Activated CD4-positive, alpha-beta T cell treated with anti-CD3 and anti-CD28 coated beads, Interleukin-2, amount 10 ng/mL, durations not matched to agents 7 days and 5 days (primary cell): ENCODE data around the gene SPTB. TPM values are rescaled to one million over a fixed set of nuclear protein-coding genes. Genes with fewer than 3 reads are reported as not detected.

Experiments
- CTCF ChIA-PET: fragments of 350-600 bp; sonication (Branson Sonifier 250); formaldehyde crosslinking; loops from one replicate; lab custom pipeline; 2021; ENCODE audit warnings: antibody characterized with exemption; lab: Charles Lee
- POLR2A ChIA-PET: fragments of 350-600 bp; sonication (Branson Sonifier 250); formaldehyde crosslinking; loops from one replicate; lab custom pipeline; 2021; ENCODE audit warnings: antibody characterized with exemption; lab: Charles Lee
- DNase-seq: peaks from one replicate; pipeline ENCODE4 v3.0.0-alpha.2; 2020
- H3K27ac Mint-ChIP-seq: one replicate; pipeline ENCODE4 v1.8.0; 2021; ENCODE audit warnings: mild to moderate bottlenecking, moderate library complexity, mixed read lengths
- H3K27me3 Mint-ChIP-seq: one replicate; pipeline ENCODE4 v1.8.0; 2021; ENCODE audit warnings: mixed read lengths
- H3K36me3 Mint-ChIP-seq: one replicate; pipeline ENCODE4 v1.8.0; 2021; ENCODE audit warnings: low read depth, mixed read lengths
- H3K4me1 Mint-ChIP-seq: one replicate; pipeline ENCODE4 v1.8.0; 2021; ENCODE audit warnings: mixed read lengths
- H3K4me3 Mint-ChIP-seq: one replicate; pipeline ENCODE4 v1.8.0; 2021; ENCODE audit warnings: mild to moderate bottlenecking, moderate library complexity, mixed read lengths
- H3K9me3 Mint-ChIP-seq: one replicate; pipeline ENCODE4 v1.8.0; 2021; ENCODE audit warnings: mixed read lengths
- total RNA-seq, 2 experiments: library from RNA; stranded (reverse); gene quantifications; one replicate each; pipeline ENCODE4 v1.2.3, GENCODE V29; 2021

Gene SPTB
- total RNA-seq, 2 experiments from 2014 or later, result not detected

- no peak overlapping the region for H3K27ac Mint-ChIP-seq
- H3K27me3 Mint-ChIP-seq, result peaks cover 50% of the 10 kb centered on the region
- ChIA-PET POLR2A (no interaction called here), CTCF (interaction anchor here (0.5 to 1.2 kb wide), 5 partner anchors 9 to 162 kb away, joined by 3 to 5 read pairs (median 3); no protein-coding TSS in a partner anchor)
- H3K4me3 Mint-ChIP-seq, result no peak overlapping the region
- DNase-seq, result no peak
- no peaks in the 10 kb centered on the region for H3K36me3 Mint-ChIP-seq
- peaks cover 5% of the 10 kb centered on the region for H3K4me1 Mint-ChIP-seq
- H3K9me3 Mint-ChIP-seq, result no peaks in the 10 kb centered on the region
Observed at GRCh38 chr14:64844272-64844671, 35.4 kb downstream of the SPTB start.

- ChIA-PET POLR2A (no interaction called here), CTCF (no interaction called here)
- no peaks in the 10 kb centered on the region for H3K36me3 Mint-ChIP-seq
- H3K27me3 Mint-ChIP-seq, result peaks cover 54% of the 10 kb centered on the region
- H3K27ac Mint-ChIP-seq, result no peak overlapping the region
- peaks cover 5% of the 10 kb centered on the region for H3K4me1 Mint-ChIP-seq
- no peak overlapping the region for H3K4me3 Mint-ChIP-seq
- H3K9me3 Mint-ChIP-seq, result no peaks in the 10 kb centered on the region
- no peak for DNase-seq
Observed at GRCh38 chr14:64843548-64843947, 36.2 kb downstream of the SPTB start.

GRCh38 chr14:64841772-64842750 lies 37.6 kb downstream of the SPTB start:
- H3K4me3 Mint-ChIP-seq, result no peak overlapping the region
- H3K4me1 Mint-ChIP-seq, result no peaks in the 10 kb centered on the region
- peaks cover 44% of the 10 kb centered on the region for H3K27me3 Mint-ChIP-seq
- H3K27ac Mint-ChIP-seq, result no peak overlapping the region
- no peak for DNase-seq
- H3K9me3 Mint-ChIP-seq, result no peaks in the 10 kb centered on the region
- no peaks in the 10 kb centered on the region for H3K36me3 Mint-ChIP-seq
- ChIA-PET CTCF (no interaction called here), POLR2A (no interaction called here)

GRCh38 chr14:64841121-64841651 lies 38.5 kb downstream of the SPTB start:
- Mint-ChIP-seq H3K9me3 (no peaks in the 10 kb centered on the region), H3K4me1 (no peaks in the 10 kb centered on the region), H3K36me3 (no peaks in the 10 kb centered on the region), H3K4me3 (no peak overlapping the region), H3K27ac (no peak overlapping the region), H3K27me3 (peaks cover 46% of the 10 kb centered on the region)
- no peak for DNase-seq
- ChIA-PET POLR2A (no interaction called here), CTCF (interaction anchor here (1.0 to 1.3 kb wide), 2 partner anchors 11 to 27 kb away, joined by 3 read pairs; no protein-coding TSS in a partner anchor)

- H3K4me3 Mint-ChIP-seq, result no peak overlapping the region
- no peaks in the 10 kb centered on the region for H3K4me1 Mint-ChIP-seq
- ChIA-PET CTCF (no interaction called here), POLR2A (no interaction called here)
- no peak for DNase-seq
- H3K9me3 Mint-ChIP-seq, result no peaks in the 10 kb centered on the region
- H3K27ac Mint-ChIP-seq, result no peak overlapping the region
- no peaks in the 10 kb centered on the region for H3K36me3 Mint-ChIP-seq
- peaks cover 29% of the 10 kb centered on the region for H3K27me3 Mint-ChIP-seq
Observed at GRCh38 chr14:64838656-64839055, 41.1 kb downstream of the SPTB start.

- POLR2A ChIA-PET, result no interaction called here
- H3K4me1 Mint-ChIP-seq, result no peaks in the 10 kb centered on the region
- no peak overlapping the region for H3K27ac Mint-ChIP-seq
- H3K9me3 Mint-ChIP-seq, result no peaks in the 10 kb centered on the region
- no peaks in the 10 kb centered on the region for H3K36me3 Mint-ChIP-seq
- H3K4me3 Mint-ChIP-seq, result no peak overlapping the region
- DNase-seq, result no peak
- peaks cover 17% of the 10 kb centered on the region for H3K27me3 Mint-ChIP-seq
- CTCF ChIA-PET, result interaction anchor here (0.9 kb wide), 1 partner anchor 9 kb away, joined by 3 read pairs; no protein-coding TSS in a partner anchor
Observed at GRCh38 chr14:64835431-64835830, 44.3 kb downstream of the SPTB start.

GRCh38 chr14:64834965-64835364 lies 44.7 kb downstream of the SPTB start:
- H3K36me3 Mint-ChIP-seq, result no peaks in the 10 kb centered on the region
- H3K4me1 Mint-ChIP-seq, result no peaks in the 10 kb centered on the region
- DNase-seq, result no peak
- peaks cover 13% of the 10 kb centered on the region for H3K27me3 Mint-ChIP-seq
- no peak overlapping the region for H3K4me3 Mint-ChIP-seq
- H3K9me3 Mint-ChIP-seq, result no peaks in the 10 kb centered on the region
- POLR2A ChIA-PET, result no interaction called here
- no peak overlapping the region for H3K27ac Mint-ChIP-seq
- CTCF ChIA-PET, result interaction anchor here (0.9 kb wide), 1 partner anchor 9 kb away, joined by 3 read pairs; no protein-coding TSS in a partner anchor

- DNase-seq, result no peak
- ChIA-PET CTCF (interaction anchor here (1.1 kb wide), 1 partner anchor 16 kb away, joined by 3 read pairs; no protein-coding TSS in a partner anchor), POLR2A (no interaction called here)
- Mint-ChIP-seq H3K9me3 (no peaks in the 10 kb centered on the region), H3K4me1 (no peaks in the 10 kb centered on the region), H3K36me3 (no peaks in the 10 kb centered on the region), H3K27me3 (peaks cover 9% of the 10 kb centered on the region), H3K4me3 (no peak overlapping the region), H3K27ac (no peak overlapping the region)
Observed at GRCh38 chr14:64831419-64831818, 48.3 kb downstream of the SPTB start.

GRCh38 chr14:64830961-64831360 lies 48.7 kb downstream of the SPTB start:
- no peak for DNase-seq
- POLR2A ChIA-PET, result no interaction called here

GRCh38 chr14:64828071-64828470 lies 51.6 kb downstream of the SPTB start:
- H3K4me1 Mint-ChIP-seq, result peaks cover 2% of the 10 kb centered on the region
- peaks cover 16% of the 10 kb centered on the region for H3K27me3 Mint-ChIP-seq
- ChIA-PET POLR2A (interaction anchor here (0.5 kb wide), 1 partner anchor 19 kb away, joined by 3 read pairs; no protein-coding TSS in a partner anchor), CTCF (interaction anchor here (2.5 kb wide), 1 partner anchor 63 kb away, joined by 7 read pairs; no protein-coding TSS in a partner anchor)
- no peak for DNase-seq
- H3K36me3 Mint-ChIP-seq, result no peaks in the 10 kb centered on the region
- no peak overlapping the region for H3K4me3 Mint-ChIP-seq
- H3K9me3 Mint-ChIP-seq, result no peaks in the 10 kb centered on the region
- no peak overlapping the region for H3K27ac Mint-ChIP-seq

More at GRCh38 chr14:64830961-64831360, 48.7 kb downstream of the SPTB start:
- Mint-ChIP-seq H3K4me3 (no peak overlapping the region), H3K4me1 (no peaks in the 10 kb centered on the region), H3K27ac (no peak overlapping the region), H3K36me3 (no peaks in the 10 kb centered on the region), H3K27me3 (peaks cover 8% of the 10 kb centered on the region), H3K9me3 (no peaks in the 10 kb centered on the region)
- CTCF ChIA-PET, result no interaction called here

- Mint-ChIP-seq H3K36me3 (no peaks in the 10 kb centered on the region), H3K4me1 (peaks cover 3% of the 10 kb centered on the region), H3K9me3 (no peaks in the 10 kb centered on the region), H3K4me3 (no peak overlapping the region), H3K27ac (no peak overlapping the region), H3K27me3 (peaks cover 19% of the 10 kb centered on the region)
- POLR2A ChIA-PET, result no interaction called here
- CTCF ChIA-PET, result interaction anchor here (0.6 to 0.8 kb wide), 3 partner anchors 24 to 479 kb away, joined by 3 to 4 read pairs (median 3); no protein-coding TSS in a partner anchor
- no peak for DNase-seq
Observed at GRCh38 chr14:64826845-64827244, 52.9 kb downstream of the SPTB start.

- H3K9me3 Mint-ChIP-seq, result no peaks in the 10 kb centered on the region
- H3K4me3 Mint-ChIP-seq, result no peak overlapping the region
- no peak for DNase-seq
- CTCF ChIA-PET, result interaction anchor here (0.6 kb wide), 1 partner anchor 65 kb away, joined by 3 read pairs; no protein-coding TSS in a partner anchor
- no peak overlapping the region for H3K27ac Mint-ChIP-seq
- H3K27me3 Mint-ChIP-seq, result peaks cover 20% of the 10 kb centered on the region
- no peaks in the 10 kb centered on the region for H3K36me3 Mint-ChIP-seq
- H3K4me1 Mint-ChIP-seq, result peaks cover 3% of the 10 kb centered on the region
- POLR2A ChIA-PET, result no interaction called here
Observed at GRCh38 chr14:64826333-64826732, 53.4 kb downstream of the SPTB start.

- H3K27ac Mint-ChIP-seq, result no peak overlapping the region
- no peaks in the 10 kb centered on the region for H3K36me3 Mint-ChIP-seq
- H3K4me1 Mint-ChIP-seq, result peaks cover 3% of the 10 kb centered on the region
- no peaks in the 10 kb centered on the region for H3K9me3 Mint-ChIP-seq
- CTCF ChIA-PET, result interaction anchor here (0.6 kb wide), 1 partner anchor 72 kb away, joined by 5 read pairs; no protein-coding TSS in a partner anchor
- H3K27me3 Mint-ChIP-seq, result peaks cover 24% of the 10 kb centered on the region
- POLR2A ChIA-PET, result no interaction called here
- no peak for DNase-seq
- H3K4me3 Mint-ChIP-seq, result no peak overlapping the region
Observed at GRCh38 chr14:64825509-64825908, 54.2 kb downstream of the SPTB start.
